Keratinocyte (primary cell): ENCODE measurements around the gene DNAJC27. TPM values are rescaled to one million over a fixed set of nuclear protein-coding genes. Genes with fewer than 3 reads are reported as not detected.

ENCODE experiments used
- DNase-seq: peaks from one replicate; pipeline ENCODE4 v3.0.0-alpha.2; 2011; ENCODE audit warnings: low read depth, missing footprints, low spot score
- FAIRE-seq: peaks from 2 replicates; lab custom pipeline; 2011; peaks lifted over from hg19 to GRCh38; lab: Jason Lieb, UNC
- H2AFZ ChIP-seq: 2 replicates; pipeline ENCODE4 v1.6.0; 2012; ENCODE audit warnings: low read length, control low read depth, inconsistent platforms; ENCODE audit not compliant: control insufficient read depth
- H3K27ac ChIP-seq: 2 replicates; pipeline ENCODE4 v1.5.1; 2011; ENCODE audit warnings: low read length; ENCODE audit not compliant: control insufficient read depth, insufficient read depth
- H3K27me3 ChIP-seq: 3 replicates; pipeline ENCODE4 v1.6.0; 2011; ENCODE audit warnings: low read length; ENCODE audit not compliant: control insufficient read depth, insufficient read depth; ENCODE audit errors: extremely low read depth
- H3K36me3 ChIP-seq, 2 experiments: 2 replicates in 1 of 2; 3 replicates in 1 of 2; pipeline ENCODE4 v1.5.1; 2011; ENCODE audit warnings: low read length in 2 of 2, mild to moderate bottlenecking in 1 of 2; ENCODE audit not compliant: control insufficient read depth in 2 of 2, insufficient read depth in 2 of 2; ENCODE audit errors: extremely low read depth in 1 of 2
- H3K4me1 ChIP-seq: 3 replicates; pipeline ENCODE4 v1.5.1; 2011; ENCODE audit warnings: low read length; ENCODE audit not compliant: control insufficient read depth, insufficient read depth; ENCODE audit errors: extremely low read depth
- H3K4me2 ChIP-seq: 3 replicates; pipeline ENCODE4 v1.6.0; 2011; ENCODE audit warnings: low read depth, low read length; ENCODE audit not compliant: control insufficient read depth, insufficient read depth; ENCODE audit errors: extremely low read depth
- H3K4me3 ChIP-seq, 3 experiments: fragments of 200-600 bp in 1 of 3; sonication (generic) in 1 of 3; 2 replicates in 2 of 3; 3 replicates in 1 of 3; pipeline ENCODE4 v1.5.1; 2011 to 2016; ENCODE audit warnings: low read length in 3 of 3, mild to moderate bottlenecking in 3 of 3, control low read depth in 2 of 3, inconsistent platforms in 1 of 3, low read depth in 1 of 3, mixed read lengths in 1 of 3, mixed run types in 1 of 3, moderate library complexity in 1 of 3; ENCODE audit not compliant: control insufficient read depth in 2 of 3, insufficient read depth in 2 of 3; ENCODE audit errors: extremely low read depth in 1 of 3
- H3K79me2 ChIP-seq: 2 replicates; pipeline ENCODE4 v1.6.0; 2012; ENCODE audit warnings: low read length; ENCODE audit not compliant: control insufficient read depth, insufficient read depth
- H3K9ac ChIP-seq: 3 replicates; pipeline ENCODE4 v1.6.0; 2011; ENCODE audit warnings: low read length; ENCODE audit not compliant: control insufficient read depth, insufficient read depth; ENCODE audit errors: extremely low read depth
- H3K9me1 ChIP-seq: 3 replicates; pipeline ENCODE4 v1.6.0; 2011; ENCODE audit warnings: low read length; ENCODE audit not compliant: control insufficient read depth, insufficient read depth; ENCODE audit errors: extremely low read depth
- H3K9me3 ChIP-seq: 2 replicates; pipeline ENCODE4 v1.5.1; 2012; ENCODE audit warnings: low read depth, low read length; ENCODE audit not compliant: control insufficient read depth
- H4K20me1 ChIP-seq: 3 replicates; pipeline ENCODE4 v1.6.0; 2011; ENCODE audit warnings: low read length; ENCODE audit not compliant: control insufficient read depth, insufficient read depth; ENCODE audit errors: extremely low read depth
- CTCF ChIP-seq, 3 experiments: IDR thresholded peaks in 1 of 3; conservative IDR thresholded peaks in 1 of 3; optimal IDR thresholded peaks in 1 of 3; 2 replicates in 2 of 3; 3 replicates in 1 of 3; pipeline versions ENCODE3 to v1.5.1; 2011; ENCODE audit warnings: low read length in 3 of 3, mild to moderate bottlenecking in 3 of 3, moderate library complexity in 2 of 3, control low read depth in 1 of 3, inconsistent platforms in 1 of 3; ENCODE audit not compliant: insufficient read depth in 2 of 3; ENCODE audit errors: extremely low read depth in 1 of 3
- EZH2 ChIP-seq: IDR thresholded peaks from one replicate; pipeline ENCODE4 v1.6.1; 2012; ENCODE audit warnings: inconsistent platforms, mild to moderate bottlenecking, low read length, moderate library complexity
- dilution Hi-C: fragments of 300-500 bp; cut with MboI; formaldehyde crosslinking; loops from one replicate; pipeline ENCODE4 v1.7.0; 2020; ENCODE audit warnings: low sequenced_read_pairs; ENCODE audit not compliant: extremely low pct_ligation_motif_present
- polyA plus RNA-seq, 5 experiments: library from polyadenylated mRNA; depleted of rRNA in 3 of 5; stranded (reverse) in 3 of 5; stranded (forward) in 1 of 5; unstranded in 1 of 5; fragments of >200 nt; gene quantifications; 1 replicate in 1 of 5; 2 replicates in 3 of 5; 3 replicates in 1 of 5; pipeline versions ENCODE4 v1.2.1 to v1.2.3, GENCODE V29; 2011 to 2012; ENCODE audit warnings: missing spikeins in 2 of 5, low read depth in 1 of 5, low replicate concordance in 1 of 5

The DNAJC27 gene
- polyA plus RNA-seq, 1 donor (not counting 4 experiments of a cell fraction or from before 2014, with no cell fraction given) = 3.4 TPM

GRCh38 chr2:24955921-24956320 lies 15.8 kb downstream of the DNAJC27 start:
- Histone ChIP-seq H3K27ac (no peak overlapping the region), H4K20me1 (no peaks in the 10 kb centered on the region), H3K36me3 (peaks cover 9% of the 10 kb centered on the region in 2 experiments), H3K9me1 (no peaks in the 10 kb centered on the region), H3K4me2 (no peak overlapping the region), H3K9ac (no peak overlapping the region), H3K4me3 (no peak overlapping the region), H2AFZ (no peak overlapping the region), H3K27me3 (no peaks in the 10 kb centered on the region), H3K9me3 (no peaks in the 10 kb centered on the region), H3K4me1 (no peaks in the 10 kb centered on the region), H3K79me2 (no peaks in the 10 kb centered on the region)
- no peak for DNase-seq
- dilution Hi-C loops = no loop called here
- TF ChIP-seq CTCF (optimal IDR thresholded peaks at IDR 0.05 in 1 of 3, IDR thresholded peaks at IDR 0.05 in 1 of 3, conservative IDR thresholded peaks at IDR 0.05 in 1 of 3; ENCODE audit: extremely low read depth in 1 of 3, insufficient read depth in 2 of 3, low read length in 3 of 3) = no peak
- TF ChIP-seq EZH2 = no peak
- FAIRE-seq = no peak

- H3K9me3 ChIP-seq = no peaks in the 10 kb centered on the region
- H2AFZ ChIP-seq = no peak overlapping the region
- H4K20me1 ChIP-seq = no peaks in the 10 kb centered on the region
- H3K9ac ChIP-seq = no peak overlapping the region
- H3K36me3 ChIP-seq = peaks cover 8 to 9% of the 10 kb centered on the region in 2 experiments
- TF ChIP-seq EZH2 (no peak), CTCF (optimal IDR thresholded peaks at IDR 0.05 in 1 of 3, IDR thresholded peaks at IDR 0.05 in 1 of 3, conservative IDR thresholded peaks at IDR 0.05 in 1 of 3; ENCODE audit: extremely low read depth in 1 of 3, insufficient read depth in 2 of 3, low read length in 3 of 3) (no peak)
- no peak for DNase-seq
- dilution Hi-C loops = no loop called here
- H3K27ac ChIP-seq = no peak overlapping the region
- no peaks in the 10 kb centered on the region for H3K79me2 ChIP-seq
- no peaks in the 10 kb centered on the region for H3K4me1 ChIP-seq
- no peaks in the 10 kb centered on the region for H3K9me1 ChIP-seq
- FAIRE-seq = no peak
- H3K4me2 ChIP-seq = no peak overlapping the region
- H3K4me3 ChIP-seq = no peak overlapping the region
- no peaks in the 10 kb centered on the region for H3K27me3 ChIP-seq
These were observed 16.5 kb downstream of the DNAJC27 start for GRCh38 chr2:24955232-24955631.
